Panc1 (cell line): ENCODE results near the gene ALOX5. TPM values are rescaled to one million over a fixed set of nuclear protein-coding genes. Genes with fewer than 3 reads are reported as not detected.

ENCODE experiments used
- ATAC-seq: fragments of 200-7000 bp; cut with Tn5 transposase; 2 replicates; pipeline ENCODE4 v1.9.1; 2020; ENCODE audit warnings: mild to moderate bottlenecking, moderate library complexity
- BruUV-seq: library from RNA; stranded (reverse); fragments of 400-500 nt; replicated peaks from 2 replicates; lab custom pipeline; 2021; lab: Mats Ljungman, UMichigan
- CTCF ChIA-PET: fragments of 300-600 bp; sonication (Branson Sonifier 250); formaldehyde crosslinking; loops from one replicate; lab custom pipeline; 2022; ENCODE audit warnings: antibody characterized with exemption; lab: Charles Lee
- POLR2A ChIA-PET: fragments of 300-600 bp; sonication (Branson Sonifier 250); formaldehyde crosslinking; loops from one replicate; lab custom pipeline; 2022; ENCODE audit warnings: antibody characterized with exemption; lab: Charles Lee
- DNase-seq: peaks from one replicate; pipeline ENCODE4 v3.0.0-alpha.2; 2010; ENCODE audit warnings: low read depth, low spot score
- H3K27ac ChIP-seq: 2 replicates; pipeline ENCODE4 v1.5.1; 2011; ENCODE audit warnings: mild to moderate bottlenecking, low read length, inconsistent platforms
- H3K27me3 ChIP-seq: fragments of 200-500 bp; sonication (Bioruptor generic); 2 replicates; pipeline ENCODE4 v1.6.0; 2014; ENCODE audit warnings: low read length, inconsistent platforms; ENCODE audit not compliant: control insufficient read depth, insufficient read depth
- H3K36me3 ChIP-seq: fragments of 200-500 bp; sonication (Bioruptor generic); 2 replicates; pipeline ENCODE4 v1.5.1; 2014; ENCODE audit warnings: inconsistent platforms, mild to moderate bottlenecking, low read length, moderate library complexity; ENCODE audit not compliant: control insufficient read depth, insufficient read depth
- H3K4me1 ChIP-seq: 2 replicates; pipeline ENCODE4 v1.5.1; 2011; ENCODE audit warnings: inconsistent platforms, mild to moderate bottlenecking, low read length, moderate library complexity; ENCODE audit not compliant: control insufficient read depth, insufficient read depth
- H3K4me3 ChIP-seq, 2 experiments: 2 replicates each; pipeline ENCODE4 v1.5.1; 2011 to 2012; ENCODE audit warnings: low read depth in 2 of 2, low read length in 2 of 2, mild to moderate bottlenecking in 2 of 2, inconsistent platforms in 1 of 2, moderate library complexity in 1 of 2
- H3K9me3 ChIP-seq: fragments of 200-500 bp; sonication (Bioruptor generic); 2 replicates; pipeline ENCODE4 v1.5.1; 2014; ENCODE audit warnings: low read depth, mild to moderate bottlenecking, inconsistent platforms, low read length, moderate library complexity; ENCODE audit not compliant: control insufficient read depth, insufficient read depth
- POLR2AphosphoS5 ChIP-seq: IDR thresholded peaks from 2 replicates; pipeline ENCODE4 v1.6.1; 2012; ENCODE audit warnings: mild to moderate bottlenecking, low read depth, low read length, moderate library complexity
- SIN3A ChIP-seq: IDR thresholded peaks from 2 replicates; pipeline ENCODE4 v1.6.1; 2012; ENCODE audit warnings: low read depth, mild to moderate bottlenecking, low read length, moderate library complexity, borderline replicate concordance; ENCODE audit not compliant: insufficient read depth
- TCF7L2 ChIP-seq: IDR thresholded peaks from 2 replicates; pipeline ENCODE4 v1.6.1; 2011; ENCODE audit warnings: mild to moderate bottlenecking, low read depth, low read length, inconsistent platforms
- in situ Hi-C: cut with HindIII; loops from 2 replicates; pipeline ENCODE4 v1.10.0; 2016; ENCODE audit warnings: low sequenced_read_pairs, low pct_unique_long_range_greater_than_20kb
- intact Hi-C: fragments of 100-400 bp; cut with micrococcal nuclease; formaldehyde crosslinking; loops from one replicate; pipeline ENCODE4 v1.10.0; 2022; ENCODE audit not compliant: unreplicated experiment
- total RNA-seq: library from RNA; stranded (reverse); gene quantifications from one replicate; pipeline ENCODE4 v1.2.1, GENCODE V29; 2021; ENCODE audit not compliant: unreplicated experiment
- TF ChIP-seq, protein P1 (sequence below), 2 experiments: IDR thresholded peaks; 2 replicates each; pipeline ENCODE4 v1.6.1; 2011 to 2012; ENCODE audit warnings: low read depth in 2 of 2, control low read depth in 1 of 2, low read length in 1 of 2, mild to moderate bottlenecking in 1 of 2, moderate library complexity in 1 of 2; ENCODE audit not compliant: insufficient read depth in 1 of 2
- TF ChIP-seq, protein P2 (sequence below): fragments of 450-650 bp; IDR thresholded peaks from 2 replicates; pipeline ENCODE4 v1.5.1; 2017; ENCODE audit warnings: mild to moderate bottlenecking

Gene ALOX5
- total RNA-seq, 1 experiment from 2014 or later = 0.82 TPM

DNA sequence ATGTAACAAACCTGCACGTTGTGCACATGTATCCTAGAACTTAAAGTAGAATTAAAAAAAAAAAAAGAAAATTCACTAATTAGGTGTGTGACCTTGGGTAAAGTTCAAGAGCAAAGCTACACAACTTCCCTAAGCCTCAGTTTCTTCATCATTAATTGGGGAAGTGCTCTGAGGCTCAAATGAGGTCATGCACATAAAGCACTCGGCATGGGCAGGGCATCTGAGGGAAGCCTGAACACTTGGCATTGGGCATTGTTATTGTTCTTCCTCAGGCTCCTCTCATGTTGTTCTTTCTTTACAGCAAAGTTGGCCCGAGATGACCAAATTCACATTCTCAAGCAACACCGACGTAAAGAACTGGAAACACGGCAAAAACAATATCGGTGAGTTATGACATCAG, 21.5 kb downstream of the ALOX5 start:
- Histone ChIP-seq H3K27ac (no peak overlapping the region), H3K4me3 (no peak overlapping the region), H3K36me3 (no peaks in the 10 kb centered on the region), H3K27me3 (peaks cover 13% of the 10 kb centered on the region; the same call in 1 of the 2 replicates), H3K4me1 (no peaks in the 10 kb centered on the region), H3K9me3 (no peaks in the 10 kb centered on the region)
- BruUV-seq = no TSS peak
- in situ Hi-C loops = no loop called here
- ATAC-seq (no peak), DNase-seq (no peak)
- intact Hi-C loops = no loop called here
- ChIA-PET CTCF (no interaction called here), POLR2A (no interaction called here)
- TF ChIP-seq POLR2AphosphoS5 = no peak
- TF ChIP-seq, protein P1, sequence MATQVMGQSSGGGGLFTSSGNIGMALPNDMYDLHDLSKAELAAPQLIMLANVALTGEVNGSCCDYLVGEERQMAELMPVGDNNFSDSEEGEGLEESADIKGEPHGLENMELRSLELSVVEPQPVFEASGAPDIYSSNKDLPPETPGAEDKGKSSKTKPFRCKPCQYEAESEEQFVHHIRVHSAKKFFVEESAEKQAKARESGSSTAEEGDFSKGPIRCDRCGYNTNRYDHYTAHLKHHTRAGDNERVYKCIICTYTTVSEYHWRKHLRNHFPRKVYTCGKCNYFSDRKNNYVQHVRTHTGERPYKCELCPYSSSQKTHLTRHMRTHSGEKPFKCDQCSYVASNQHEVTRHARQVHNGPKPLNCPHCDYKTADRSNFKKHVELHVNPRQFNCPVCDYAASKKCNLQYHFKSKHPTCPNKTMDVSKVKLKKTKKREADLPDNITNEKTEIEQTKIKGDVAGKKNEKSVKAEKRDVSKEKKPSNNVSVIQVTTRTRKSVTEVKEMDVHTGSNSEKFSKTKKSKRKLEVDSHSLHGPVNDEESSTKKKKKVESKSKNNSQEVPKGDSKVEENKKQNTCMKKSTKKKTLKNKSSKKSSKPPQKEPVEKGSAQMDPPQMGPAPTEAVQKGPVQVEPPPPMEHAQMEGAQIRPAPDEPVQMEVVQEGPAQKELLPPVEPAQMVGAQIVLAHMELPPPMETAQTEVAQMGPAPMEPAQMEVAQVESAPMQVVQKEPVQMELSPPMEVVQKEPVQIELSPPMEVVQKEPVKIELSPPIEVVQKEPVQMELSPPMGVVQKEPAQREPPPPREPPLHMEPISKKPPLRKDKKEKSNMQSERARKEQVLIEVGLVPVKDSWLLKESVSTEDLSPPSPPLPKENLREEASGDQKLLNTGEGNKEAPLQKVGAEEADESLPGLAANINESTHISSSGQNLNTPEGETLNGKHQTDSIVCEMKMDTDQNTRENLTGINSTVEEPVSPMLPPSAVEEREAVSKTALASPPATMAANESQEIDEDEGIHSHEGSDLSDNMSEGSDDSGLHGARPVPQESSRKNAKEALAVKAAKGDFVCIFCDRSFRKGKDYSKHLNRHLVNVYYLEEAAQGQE (IDR thresholded peaks at IDR 0.05; ENCODE audit: insufficient read depth in 1 of 2, low read depth in 2 of 2, low read length in 1 of 2) = no peak
- TF ChIP-seq, protein P2, sequence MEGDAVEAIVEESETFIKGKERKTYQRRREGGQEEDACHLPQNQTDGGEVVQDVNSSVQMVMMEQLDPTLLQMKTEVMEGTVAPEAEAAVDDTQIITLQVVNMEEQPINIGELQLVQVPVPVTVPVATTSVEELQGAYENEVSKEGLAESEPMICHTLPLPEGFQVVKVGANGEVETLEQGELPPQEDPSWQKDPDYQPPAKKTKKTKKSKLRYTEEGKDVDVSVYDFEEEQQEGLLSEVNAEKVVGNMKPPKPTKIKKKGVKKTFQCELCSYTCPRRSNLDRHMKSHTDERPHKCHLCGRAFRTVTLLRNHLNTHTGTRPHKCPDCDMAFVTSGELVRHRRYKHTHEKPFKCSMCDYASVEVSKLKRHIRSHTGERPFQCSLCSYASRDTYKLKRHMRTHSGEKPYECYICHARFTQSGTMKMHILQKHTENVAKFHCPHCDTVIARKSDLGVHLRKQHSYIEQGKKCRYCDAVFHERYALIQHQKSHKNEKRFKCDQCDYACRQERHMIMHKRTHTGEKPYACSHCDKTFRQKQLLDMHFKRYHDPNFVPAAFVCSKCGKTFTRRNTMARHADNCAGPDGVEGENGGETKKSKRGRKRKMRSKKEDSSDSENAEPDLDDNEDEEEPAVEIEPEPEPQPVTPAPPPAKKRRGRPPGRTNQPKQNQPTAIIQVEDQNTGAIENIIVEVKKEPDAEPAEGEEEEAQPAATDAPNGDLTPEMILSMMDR = no peak
- no peak for TF ChIP-seq TCF7L2
- no peak for TF ChIP-seq SIN3A

DNA sequence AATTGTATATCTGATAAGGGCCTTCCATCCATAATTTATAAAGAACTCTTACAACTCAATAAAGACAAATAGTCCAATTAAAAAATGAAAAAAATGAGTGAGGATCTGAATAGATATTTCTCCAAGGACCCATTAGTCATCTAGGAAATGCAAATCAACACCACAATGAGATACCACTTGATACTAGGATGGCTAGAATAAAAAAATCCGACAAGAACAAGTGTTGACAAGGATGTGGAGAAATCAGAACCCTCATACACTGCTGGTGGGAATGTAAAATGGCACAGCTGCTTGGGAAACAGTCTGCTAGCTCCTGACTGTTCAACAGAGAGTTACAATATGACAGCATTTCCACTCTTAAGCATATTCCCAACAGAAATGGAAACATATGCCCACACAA, 24.6 kb downstream of the ALOX5 start:
- H3K36me3 ChIP-seq = no peaks in the 10 kb centered on the region
- H3K9me3 ChIP-seq = no peaks in the 10 kb centered on the region
- POLR2A ChIA-PET = no interaction called here
- TF ChIP-seq, protein P2 = no peak
- no peak for TF ChIP-seq TCF7L2
- TF ChIP-seq, protein P1 (IDR thresholded peaks at IDR 0.05; ENCODE audit: insufficient read depth in 1 of 2, low read depth in 2 of 2, low read length in 1 of 2) = no peak
- no peak for TF ChIP-seq POLR2AphosphoS5
- no peak for TF ChIP-seq SIN3A
- DNase-seq (no peak), ATAC-seq (no peak)
- CTCF ChIA-PET = no interaction called here
- no peaks in the 10 kb centered on the region for H3K4me1 ChIP-seq
- in situ Hi-C loops = no loop called here
- peaks cover 33% of the 10 kb centered on the region for H3K27me3 ChIP-seq
- H3K4me3 ChIP-seq = no peak overlapping the region
- intact Hi-C loops = no loop called here
- H3K27ac ChIP-seq = no peak overlapping the region
- BruUV-seq = no TSS peak
